Activated CD4-positive, alpha-beta memory T cell treated with anti-CD3 and anti-CD28 coated beads for 36 hours (primary cell): ENCODE results near the gene RER1. TPM values are rescaled to one million over a fixed set of nuclear protein-coding genes. Genes with fewer than 3 reads are reported as not detected.

Source experiments
- CTCF ChIA-PET: fragments of 350-600 bp; sonication (Branson Sonifier 250); formaldehyde crosslinking; loops from one replicate; lab custom pipeline; 2021; ENCODE audit warnings: antibody characterized with exemption, inconsistent platforms; lab: Charles Lee
- POLR2A ChIA-PET: fragments of 350-600 bp; sonication (Branson Sonifier 250); formaldehyde crosslinking; loops from one replicate; lab custom pipeline; 2021; ENCODE audit warnings: antibody characterized with exemption; lab: Charles Lee
- DNase-seq: peaks from one replicate; pipeline ENCODE4 v3.0.0-alpha.2; 2020
- H3K27ac Mint-ChIP-seq: one replicate; pipeline ENCODE4 v1.8.0; 2021; ENCODE audit warnings: mixed read lengths
- H3K27me3 Mint-ChIP-seq: one replicate; pipeline ENCODE4 v1.8.0; 2021; ENCODE audit warnings: mixed read lengths
- H3K36me3 Mint-ChIP-seq: one replicate; pipeline ENCODE4 v1.8.0; 2021; ENCODE audit warnings: mixed read lengths
- H3K4me1 Mint-ChIP-seq: one replicate; pipeline ENCODE4 v1.8.0; 2021; ENCODE audit warnings: low read depth, mixed read lengths
- H3K4me3 Mint-ChIP-seq: one replicate; pipeline ENCODE4 v1.8.0; 2021; ENCODE audit warnings: mild to moderate bottlenecking, mixed read lengths
- H3K9me3 Mint-ChIP-seq: one replicate; pipeline ENCODE4 v1.8.0; 2021; ENCODE audit warnings: mixed read lengths
- intact Hi-C: fragments of 100-400 bp; cut with micrococcal nuclease; formaldehyde crosslinking; loops from one replicate; pipeline ENCODE4 v1.15.1; 2023
- total RNA-seq, 2 experiments: library from RNA; stranded (reverse); gene quantifications; one replicate each; pipeline ENCODE4 v1.2.3, GENCODE V29; 2021

RER1 gene
- total RNA-seq, 2 experiments from 2014 or later = 148 to 154 TPM

- H3K36me3 Mint-ChIP-seq = no peaks in the 10 kb centered on the region
- peaks cover 11% of the 10 kb centered on the region for H3K9me3 Mint-ChIP-seq
- POLR2A ChIA-PET = interaction anchor here (0.5 kb wide), 1 partner anchor 241 kb away, joined by 3 read pairs; no protein-coding TSS in a partner anchor
- H3K4me1 Mint-ChIP-seq = no peaks in the 10 kb centered on the region
- CTCF ChIA-PET = interaction anchor here (0.8 to 1.0 kb wide), 2 partner anchors 14 to 117 kb away, joined by 3 to 5 read pairs; no protein-coding TSS in a partner anchor
- H3K27me3 Mint-ChIP-seq = no peaks in the 10 kb centered on the region
- H3K4me3 Mint-ChIP-seq = no peak overlapping the region
- no peak overlapping the region for H3K27ac Mint-ChIP-seq
- intact Hi-C loops = no loop called here
- peak; percentile 38 for DNase-seq
These were observed 38.3 kb downstream of the RER1 start for GRCh38 chr1:2429780-2430591.

DNA sequence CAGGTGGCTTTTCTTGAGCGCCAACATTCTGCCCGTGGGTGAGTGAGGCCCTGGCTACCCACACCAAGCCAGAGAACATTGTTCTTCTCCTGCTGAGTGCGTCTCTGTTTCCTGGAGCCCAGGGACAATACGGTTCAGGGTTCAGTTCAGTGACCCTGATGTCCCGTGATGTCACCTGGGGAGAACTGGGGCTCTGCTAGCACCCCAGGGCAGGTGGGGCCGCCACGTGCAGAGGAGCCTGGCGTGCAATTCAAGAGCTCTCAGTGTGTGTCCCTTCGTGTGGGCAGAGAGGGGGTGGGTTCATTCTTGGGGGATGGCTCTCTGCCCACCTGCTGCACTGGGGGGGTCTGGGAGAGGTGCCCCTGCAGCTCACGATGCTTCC lies 38.9 kb downstream of the RER1 start:
- Mint-ChIP-seq H3K27ac (no peak overlapping the region), H3K36me3 (no peaks in the 10 kb centered on the region), H3K4me1 (no peaks in the 10 kb centered on the region), H3K4me3 (no peak overlapping the region), H3K27me3 (no peaks in the 10 kb centered on the region), H3K9me3 (peaks cover 11% of the 10 kb centered on the region)
- POLR2A ChIA-PET = no interaction called here
- intact Hi-C loops = no loop called here
- DNase-seq = no peak
- CTCF ChIA-PET = interaction anchor here (0.8 to 1.0 kb wide), 2 partner anchors 15 to 117 kb away, joined by 3 to 5 read pairs; no protein-coding TSS in a partner anchor

- CTCF ChIA-PET = interaction anchor here (0.8 kb wide), 1 partner anchor 116 kb away, joined by 3 read pairs; no protein-coding TSS in a partner anchor
- no peak overlapping the region for H3K4me3 Mint-ChIP-seq
- H3K4me1 Mint-ChIP-seq = no peaks in the 10 kb centered on the region
- H3K27ac Mint-ChIP-seq = no peak overlapping the region
- peaks cover 11% of the 10 kb centered on the region for H3K9me3 Mint-ChIP-seq
- H3K27me3 Mint-ChIP-seq = no peaks in the 10 kb centered on the region
- no peaks in the 10 kb centered on the region for H3K36me3 Mint-ChIP-seq
- no peak for DNase-seq
- POLR2A ChIA-PET = no interaction called here
- intact Hi-C loops = no loop called here
These were observed 39.5 kb downstream of the RER1 start for GRCh38 chr1:2431103-2431502.

DNA sequence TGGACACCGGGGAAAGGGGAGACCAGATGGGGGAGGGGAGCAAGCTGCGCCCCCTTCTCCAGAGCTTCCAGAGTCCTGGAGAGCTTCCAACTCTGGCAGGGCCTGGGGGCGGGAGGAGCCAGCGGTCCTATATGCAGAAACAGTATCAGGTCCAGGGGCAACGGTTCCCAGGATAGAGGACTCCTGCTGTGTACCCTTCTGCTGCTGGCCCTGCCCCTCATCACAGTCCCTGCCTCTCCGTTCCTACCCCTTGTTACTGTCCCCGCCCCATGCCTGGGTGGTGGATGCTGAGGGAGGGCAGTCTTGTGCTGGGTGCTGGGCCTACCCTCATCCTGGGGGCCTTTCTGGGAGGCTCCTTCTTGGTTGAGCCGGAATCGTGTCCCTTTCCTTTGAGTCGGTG lies 39.9 kb downstream of the RER1 start:
- CTCF ChIA-PET = no interaction called here
- Mint-ChIP-seq H3K36me3 (no peaks in the 10 kb centered on the region), H3K27ac (no peak overlapping the region), H3K4me1 (no peaks in the 10 kb centered on the region), H3K27me3 (no peaks in the 10 kb centered on the region), H3K9me3 (peaks cover 11% of the 10 kb centered on the region), H3K4me3 (no peak overlapping the region)
- POLR2A ChIA-PET = no interaction called here
- intact Hi-C loops = no loop called here
- no peak for DNase-seq

GRCh38 chr1:2432441-2432844 lies 40.8 kb downstream of the RER1 start:
- no peak for DNase-seq
- H3K4me3 Mint-ChIP-seq = no peak overlapping the region
- POLR2A ChIA-PET = interaction anchor here (0.6 kb wide), 1 partner anchor 206 kb away, joined by 3 read pairs; no protein-coding TSS in a partner anchor

DNA sequence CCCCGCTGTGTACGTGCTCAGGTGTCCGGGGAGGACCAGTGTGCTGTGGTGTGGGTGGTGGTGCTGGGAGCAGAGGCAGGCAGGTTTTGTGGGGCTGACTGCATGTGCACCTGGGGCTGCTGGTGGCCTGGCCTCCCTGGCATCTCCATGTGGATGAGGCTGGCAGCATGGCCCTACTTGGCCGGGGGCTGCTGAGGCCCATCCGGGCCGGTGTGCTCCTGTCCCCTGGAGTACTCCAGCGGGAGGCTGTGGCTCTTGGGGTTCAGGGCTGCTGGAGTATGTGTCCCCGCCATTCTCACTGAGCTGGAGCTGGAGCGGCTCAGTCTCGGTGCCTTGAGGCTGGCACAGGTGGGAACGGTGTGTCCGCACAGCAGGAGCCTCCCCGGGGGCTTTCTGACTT lies 41.6 kb downstream of the RER1 start:
- ChIA-PET CTCF (no interaction called here), POLR2A (no interaction called here)
- Mint-ChIP-seq H3K4me1 (no peaks in the 10 kb centered on the region), H3K4me3 (no peak overlapping the region), H3K27me3 (no peaks in the 10 kb centered on the region), H3K27ac (no peak overlapping the region), H3K36me3 (no peaks in the 10 kb centered on the region), H3K9me3 (peaks cover 11% of the 10 kb centered on the region)
- no peak for DNase-seq
- intact Hi-C loops = no loop called here

More at GRCh38 chr1:2432441-2432844, 40.8 kb downstream of the RER1 start:
- Mint-ChIP-seq H3K4me1 (no peaks in the 10 kb centered on the region), H3K36me3 (no peaks in the 10 kb centered on the region), H3K27me3 (no peaks in the 10 kb centered on the region), H3K27ac (no peak overlapping the region), H3K9me3 (peaks cover 11% of the 10 kb centered on the region)
- intact Hi-C loops = no loop called here
- CTCF ChIA-PET = no interaction called here

GRCh38 chr1:2433936-2434655 lies 42.5 kb downstream of the RER1 start:
- no peak overlapping the region for H3K4me3 Mint-ChIP-seq
- ChIA-PET CTCF (interaction anchor here (1.2 kb wide), 1 partner anchor 21 kb away, joined by 3 read pairs; no protein-coding TSS in a partner anchor), POLR2A (no interaction called here)
- peaks cover 11% of the 10 kb centered on the region for H3K9me3 Mint-ChIP-seq
- H3K27ac Mint-ChIP-seq = no peak overlapping the region
- H3K36me3 Mint-ChIP-seq = no peaks in the 10 kb centered on the region
- no peaks in the 10 kb centered on the region for H3K4me1 Mint-ChIP-seq
- intact Hi-C loops = no loop called here
- DNase-seq = no peak
- no peaks in the 10 kb centered on the region for H3K27me3 Mint-ChIP-seq

DNA sequence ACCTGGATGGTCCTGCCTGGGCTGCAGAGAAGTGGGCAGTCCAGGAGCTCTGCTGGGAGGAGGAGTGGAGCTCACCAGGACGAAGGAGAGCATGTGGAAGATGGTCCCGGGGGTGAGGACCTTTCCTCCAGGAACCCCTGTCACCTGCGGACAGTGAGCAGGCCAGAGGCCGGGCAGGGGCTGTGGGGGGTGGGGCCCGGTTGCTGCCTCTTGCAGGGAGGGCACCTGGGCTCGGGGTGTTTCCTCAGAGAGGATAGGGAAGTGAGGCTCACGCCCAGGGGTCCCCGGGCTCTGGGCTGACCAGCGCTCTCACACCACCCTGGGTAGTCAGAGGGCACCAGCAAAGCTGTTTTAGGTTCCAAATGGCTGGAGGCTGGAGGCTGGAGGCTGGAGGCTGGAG lies 43.5 kb downstream of the RER1 start:
- CTCF ChIA-PET = interaction anchor here (1.2 kb wide), 1 partner anchor 22 kb away, joined by 3 read pairs; no protein-coding TSS in a partner anchor
- no peak overlapping the region for H3K4me3 Mint-ChIP-seq
- peaks cover 5% of the 10 kb centered on the region for H3K9me3 Mint-ChIP-seq
- no peaks in the 10 kb centered on the region for H3K4me1 Mint-ChIP-seq
- POLR2A ChIA-PET = no interaction called here
- H3K36me3 Mint-ChIP-seq = no peaks in the 10 kb centered on the region
- no peak for DNase-seq
- H3K27me3 Mint-ChIP-seq = no peaks in the 10 kb centered on the region
- H3K27ac Mint-ChIP-seq = no peak overlapping the region
- intact Hi-C loops = no loop called here

DNA sequence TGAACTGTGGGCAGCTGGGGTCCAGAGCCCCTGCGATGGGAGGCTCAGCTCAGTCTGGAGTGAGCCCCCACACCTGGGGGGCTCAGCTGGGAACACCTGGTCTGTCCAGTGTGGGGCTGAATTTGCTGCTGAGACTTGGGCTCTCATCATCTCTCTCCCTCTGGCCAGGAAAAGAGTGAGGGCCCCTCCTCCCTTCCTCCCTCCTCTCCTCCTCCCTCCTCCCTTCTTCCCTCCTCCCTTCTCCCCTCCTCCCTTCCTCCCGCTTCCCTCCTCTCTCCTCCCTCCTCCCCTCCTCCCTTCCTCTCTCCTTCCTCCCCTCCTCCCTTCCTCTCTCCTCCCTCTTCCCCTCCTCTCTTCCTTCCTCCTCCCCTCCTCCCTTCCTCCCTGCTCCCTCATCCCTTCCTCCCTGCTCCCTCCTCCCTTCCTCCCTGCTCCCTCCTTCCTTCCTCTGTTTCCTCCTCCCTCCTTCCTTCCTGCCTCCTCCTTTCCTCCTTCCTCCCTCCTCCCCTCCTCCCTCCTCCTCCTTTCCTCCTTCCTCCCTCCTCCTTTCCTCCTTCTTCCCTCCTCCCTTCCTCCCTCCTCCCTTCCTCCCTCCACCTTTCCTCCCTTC lies 44.2 kb downstream of the RER1 start:
- H3K4me3 Mint-ChIP-seq = no peak overlapping the region
- no peak overlapping the region for H3K27ac Mint-ChIP-seq
- no peaks in the 10 kb centered on the region for H3K36me3 Mint-ChIP-seq
- ChIA-PET CTCF (no interaction called here), POLR2A (no interaction called here)
- intact Hi-C loops = no loop called here
- DNase-seq = no peak
- H3K4me1 Mint-ChIP-seq = no peaks in the 10 kb centered on the region
- H3K9me3 Mint-ChIP-seq = no peaks in the 10 kb centered on the region
- no peaks in the 10 kb centered on the region for H3K27me3 Mint-ChIP-seq

DNA sequence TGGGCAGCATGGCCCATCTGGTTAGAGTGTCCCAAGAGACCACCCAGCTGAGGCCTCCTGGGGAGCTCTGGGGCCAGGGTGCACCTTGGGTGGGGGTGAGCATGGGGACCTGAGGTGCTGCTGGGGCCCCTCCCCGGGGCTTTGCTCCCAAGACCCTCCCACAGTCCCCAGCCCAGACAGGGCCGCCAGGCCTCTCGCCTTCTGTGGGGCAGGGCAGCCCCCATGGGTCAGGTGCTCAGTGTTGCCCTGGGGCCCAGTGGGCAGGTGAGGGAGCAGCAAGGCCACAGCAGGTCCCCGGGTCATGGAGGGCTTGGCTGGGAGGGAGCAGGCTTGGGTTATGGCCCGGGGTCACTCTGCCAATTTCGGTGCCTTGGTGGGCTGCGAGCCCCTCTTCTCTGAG lies 45.2 kb downstream of the RER1 start:
- ChIA-PET CTCF (no interaction called here), POLR2A (no interaction called here)
- Mint-ChIP-seq H3K4me1 (no peaks in the 10 kb centered on the region), H3K4me3 (no peak overlapping the region), H3K36me3 (no peaks in the 10 kb centered on the region), H3K27me3 (no peaks in the 10 kb centered on the region), H3K9me3 (no peaks in the 10 kb centered on the region), H3K27ac (no peak overlapping the region)
- intact Hi-C loops = no loop called here
- DNase-seq = no peak

- ChIA-PET POLR2A (no interaction called here), CTCF (no interaction called here)
- H3K4me3 Mint-ChIP-seq = no peak overlapping the region
- no peak for DNase-seq
- H3K9me3 Mint-ChIP-seq = no peaks in the 10 kb centered on the region
- H3K4me1 Mint-ChIP-seq = no peaks in the 10 kb centered on the region
- H3K27ac Mint-ChIP-seq = no peak overlapping the region
- intact Hi-C loops = no loop called here
- H3K27me3 Mint-ChIP-seq = peaks cover 1% of the 10 kb centered on the region
- no peaks in the 10 kb centered on the region for H3K36me3 Mint-ChIP-seq
These were observed 46.0 kb downstream of the RER1 start for GRCh38 chr1:2437617-2438016.

- ChIA-PET POLR2A (no interaction called here), CTCF (no interaction called here)
- no peaks in the 10 kb centered on the region for H3K9me3 Mint-ChIP-seq
- H3K36me3 Mint-ChIP-seq = no peaks in the 10 kb centered on the region
- H3K27me3 Mint-ChIP-seq = peaks cover 2% of the 10 kb centered on the region
- no peaks in the 10 kb centered on the region for H3K4me1 Mint-ChIP-seq
- intact Hi-C loops = no loop called here
- no peak for DNase-seq
- no peak overlapping the region for H3K4me3 Mint-ChIP-seq
- H3K27ac Mint-ChIP-seq = no peak overlapping the region
These were observed 46.4 kb downstream of the RER1 start for GRCh38 chr1:2438038-2438437.
